ENCODE measurements around the gene EIF2S2.

EIF2S2 gene

DNA sequence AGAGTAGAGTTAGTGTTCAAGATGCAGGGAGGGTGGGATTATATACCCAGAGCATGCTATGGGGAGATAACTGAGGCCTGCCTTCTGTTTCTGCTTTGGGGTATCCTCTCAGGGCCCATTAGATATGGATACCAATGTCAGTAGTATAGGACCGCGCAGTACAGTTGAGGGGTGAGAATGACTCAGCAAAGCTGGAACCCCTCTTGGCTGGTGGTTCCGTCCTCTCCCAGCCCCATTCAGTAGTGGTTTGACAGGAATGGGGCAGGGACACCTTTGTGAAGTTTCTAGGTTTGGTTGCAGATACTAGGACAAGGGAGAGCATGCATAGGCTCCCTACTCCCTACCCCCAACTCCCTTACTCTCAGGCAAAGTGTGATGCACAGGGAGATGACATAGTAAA, 47.8 kb downstream of the EIF2S2 start:
- no peak for DNase-seq (ENCODE audit: extremely low read depth, low read depth)
- TF ChIP-seq, protein P1, sequence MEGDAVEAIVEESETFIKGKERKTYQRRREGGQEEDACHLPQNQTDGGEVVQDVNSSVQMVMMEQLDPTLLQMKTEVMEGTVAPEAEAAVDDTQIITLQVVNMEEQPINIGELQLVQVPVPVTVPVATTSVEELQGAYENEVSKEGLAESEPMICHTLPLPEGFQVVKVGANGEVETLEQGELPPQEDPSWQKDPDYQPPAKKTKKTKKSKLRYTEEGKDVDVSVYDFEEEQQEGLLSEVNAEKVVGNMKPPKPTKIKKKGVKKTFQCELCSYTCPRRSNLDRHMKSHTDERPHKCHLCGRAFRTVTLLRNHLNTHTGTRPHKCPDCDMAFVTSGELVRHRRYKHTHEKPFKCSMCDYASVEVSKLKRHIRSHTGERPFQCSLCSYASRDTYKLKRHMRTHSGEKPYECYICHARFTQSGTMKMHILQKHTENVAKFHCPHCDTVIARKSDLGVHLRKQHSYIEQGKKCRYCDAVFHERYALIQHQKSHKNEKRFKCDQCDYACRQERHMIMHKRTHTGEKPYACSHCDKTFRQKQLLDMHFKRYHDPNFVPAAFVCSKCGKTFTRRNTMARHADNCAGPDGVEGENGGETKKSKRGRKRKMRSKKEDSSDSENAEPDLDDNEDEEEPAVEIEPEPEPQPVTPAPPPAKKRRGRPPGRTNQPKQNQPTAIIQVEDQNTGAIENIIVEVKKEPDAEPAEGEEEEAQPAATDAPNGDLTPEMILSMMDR (IDR thresholded peaks at IDR 0.05; ENCODE audit: low read depth, low read length, missing control alignments) = no peak
- no peak overlapping the region for H3K4me3 ChIP-seq (replicated peaks; ENCODE audit: low read depth, low read length)

GRCh38 chr20:34062570-34063482, 49.2 kb downstream of the EIF2S2 start:
- DNase-seq (ENCODE audit: extremely low read depth, low read depth) = no peak
- no peak overlapping the region for H3K4me3 ChIP-seq (replicated peaks; ENCODE audit: low read depth, low read length)
- TF ChIP-seq, protein P1 (IDR thresholded peaks at IDR 0.05; ENCODE audit: low read depth, low read length, missing control alignments) = no peak

- DNase-seq (ENCODE audit: extremely low read depth, low read depth) = no peak
- TF ChIP-seq, protein P1 (IDR thresholded peaks at IDR 0.05; ENCODE audit: low read depth, low read length, missing control alignments) = no peak
- no peak overlapping the region for H3K4me3 ChIP-seq (replicated peaks; ENCODE audit: low read depth, low read length)
These were observed 50.3 kb downstream of the EIF2S2 start for GRCh38 chr20:34061695-34062094.

DNA sequence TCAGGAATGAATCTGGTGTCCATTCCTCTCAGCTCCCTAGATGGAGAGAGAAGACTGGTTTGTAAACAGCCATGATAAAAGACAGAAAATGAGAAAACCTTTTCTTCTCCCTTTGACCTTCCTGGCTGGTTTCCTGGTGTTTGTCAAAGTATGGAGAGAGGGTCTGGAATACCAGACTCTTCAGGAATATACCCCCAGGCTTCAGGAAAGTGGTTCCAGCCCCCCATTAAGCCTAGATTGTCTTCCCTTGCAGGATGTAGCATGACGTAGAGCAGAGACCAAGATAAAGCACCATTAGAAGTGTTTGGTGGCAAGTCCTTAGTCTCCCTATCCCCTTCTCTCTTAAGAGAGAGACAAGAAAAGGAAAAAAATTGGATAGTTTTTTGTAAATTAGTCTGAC, 51.1 kb downstream of the EIF2S2 start:
- DNase-seq (ENCODE audit: extremely low read depth, low read depth) = no peak
- H3K4me3 ChIP-seq (replicated peaks; ENCODE audit: low read depth, low read length) = no peak overlapping the region
- TF ChIP-seq, protein P1 (IDR thresholded peaks at IDR 0.05; ENCODE audit: low read depth, low read length, missing control alignments) = no peak

DNA sequence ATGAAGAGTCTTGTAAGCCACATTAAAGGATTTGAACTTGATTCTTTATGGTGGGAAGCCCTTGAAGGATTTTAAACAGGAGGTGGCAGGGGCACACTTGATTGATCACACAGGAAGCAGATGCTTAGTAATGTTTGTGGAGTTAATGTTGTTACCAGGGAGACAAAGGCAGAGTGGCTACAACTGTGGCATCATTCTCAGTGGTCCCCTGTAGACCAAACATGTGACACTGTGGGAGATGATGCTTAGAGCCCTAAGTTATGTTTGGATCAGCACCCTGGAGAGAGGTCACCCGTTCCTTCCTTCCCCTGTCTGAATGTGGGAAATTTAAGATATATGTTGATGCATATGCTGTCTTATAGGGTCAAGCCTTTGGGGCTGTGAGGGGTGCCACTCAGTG, 53.2 kb downstream of the EIF2S2 start:
- no peak overlapping the region for H3K4me3 ChIP-seq (replicated peaks; ENCODE audit: low read depth, low read length)
- TF ChIP-seq, protein P1 (IDR thresholded peaks at IDR 0.05; ENCODE audit: low read depth, low read length, missing control alignments) = no peak
- DNase-seq (ENCODE audit: extremely low read depth, low read depth) = no peak

DNA sequence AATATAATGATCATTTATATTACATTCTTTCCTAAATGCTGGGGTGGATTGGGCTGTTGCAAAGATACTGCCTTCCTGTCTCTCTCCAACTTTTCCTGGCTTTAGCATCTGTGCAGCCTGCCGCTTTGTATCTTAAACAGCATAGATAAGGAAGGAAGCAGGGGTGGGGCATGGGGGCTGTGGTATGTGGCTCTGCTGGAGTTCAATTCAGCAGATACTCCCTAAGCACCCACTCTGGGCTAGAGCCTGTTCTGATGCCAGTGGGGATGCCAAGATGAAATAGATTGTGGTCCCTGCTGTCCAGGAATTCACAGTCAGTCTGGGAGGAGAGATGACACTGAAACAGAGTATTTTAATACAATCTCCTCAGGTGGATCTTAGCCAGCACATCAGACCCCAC, 56.8 kb downstream of the EIF2S2 start:
- no peak overlapping the region for H3K4me3 ChIP-seq (replicated peaks; ENCODE audit: low read depth, low read length)
- no peak for DNase-seq (ENCODE audit: extremely low read depth, low read depth)
- TF ChIP-seq, protein P1 (IDR thresholded peaks at IDR 0.05; ENCODE audit: low read depth, low read length, missing control alignments) = no peak
